ENCODE data around the gene PPTC7.

GRCh38 chr12:110545812-110546211, 37.3 kb downstream of the PPTC7 start:
- TF ChIP-seq CTCF (IDR thresholded peaks at IDR 0.05) (no peak), POLR2AphosphoS5 (IDR thresholded peaks at IDR 0.05) (no peak), POLR2A (IDR thresholded peaks at IDR 0.05) (no peak)

All from transverse colon (tissue), 4 donors.